ENCODE results near the gene AGAP1. TPM values are rescaled to one million over a fixed set of nuclear protein-coding genes. Genes with fewer than 3 reads are reported as not detected.

Gene AGAP1
- total RNA-seq, 4 donors from 2014 or later = 5.3 to 30.6 (median 19.2) TPM

- Histone ChIP-seq H3K4me1 (no peaks in the 10 kb centered on the region), H3K27ac (no peak overlapping the region), H3K27me3 (no peaks in the 10 kb centered on the region), H3K4me3 (no peak overlapping the region), H3K9me3 (no peaks in the 10 kb centered on the region), H3K36me3 (no peaks in the 10 kb centered on the region)
- no peak for DNase-seq
- TF ChIP-seq CTCF (IDR thresholded peaks at IDR 0.05) = no peak
- no peak for TF ChIP-seq POLR2A (IDR thresholded peaks at IDR 0.05)
- intact Hi-C loops (cut with DNase I; ENCODE audit: low total_unique reads) = no loop called here
Observed at GRCh38 chr2:235820571-235820970, 326.7 kb downstream of the AGAP1 start.

DNA sequence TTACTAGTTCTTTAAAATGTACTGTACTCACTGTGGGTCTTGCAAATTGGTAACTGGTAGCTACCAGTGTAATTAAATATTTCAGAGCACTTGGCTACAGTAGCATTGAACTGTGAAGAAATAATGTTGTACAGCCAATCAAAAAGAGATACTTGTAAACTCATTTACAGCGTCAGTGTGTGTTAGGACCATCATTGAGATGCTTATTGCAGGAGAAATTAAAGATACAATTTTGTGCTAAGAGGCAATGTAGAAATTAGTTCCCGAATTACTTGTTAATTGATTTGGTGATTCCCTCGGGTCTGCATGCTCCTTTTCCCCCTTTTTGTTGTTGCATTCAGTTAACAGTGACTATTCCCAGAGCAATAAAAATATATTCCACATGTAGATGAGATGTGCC lies 330.5 kb downstream of the AGAP1 start:
- no peak overlapping the region for H3K4me3 ChIP-seq
- no peaks in the 10 kb centered on the region for H3K27me3 ChIP-seq
- H3K36me3 ChIP-seq = no peaks in the 10 kb centered on the region
- no peak for TF ChIP-seq POLR2A (IDR thresholded peaks at IDR 0.05)
- no peak for TF ChIP-seq CTCF (IDR thresholded peaks at IDR 0.05)
- no peaks in the 10 kb centered on the region for H3K4me1 ChIP-seq
- DNase-seq = no peak
- H3K27ac ChIP-seq = no peak overlapping the region
- H3K9me3 ChIP-seq = no peaks in the 10 kb centered on the region
- intact Hi-C loops (cut with DNase I; ENCODE audit: low total_unique reads) = no loop called here

- no peaks in the 10 kb centered on the region for H3K36me3 ChIP-seq
- intact Hi-C loops (cut with DNase I; ENCODE audit: low total_unique reads) = no loop called here
- no peak for DNase-seq
Observed at GRCh38 chr2:235825946-235826345, 332.1 kb downstream of the AGAP1 start.

DNA sequence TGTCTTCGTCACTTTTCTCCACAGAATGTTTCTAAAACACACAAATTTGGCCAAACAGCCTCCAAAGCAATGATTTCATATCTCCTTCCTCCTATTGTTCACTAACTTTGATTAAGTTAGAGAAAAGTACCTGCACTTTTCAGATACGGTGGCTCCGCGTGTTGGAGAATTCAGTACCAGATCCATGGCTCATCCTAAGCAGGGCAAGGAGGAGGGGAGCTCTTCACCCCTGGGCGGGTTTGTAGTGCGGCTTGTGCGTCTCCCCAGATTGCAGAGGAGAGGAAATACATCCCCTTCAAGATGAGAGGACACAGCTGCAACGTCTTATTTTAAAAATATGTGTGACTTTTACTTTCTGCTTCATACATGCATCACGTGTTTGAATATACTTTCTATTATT lies 333.0 kb downstream of the AGAP1 start:
- Histone ChIP-seq H3K4me3 (no peak overlapping the region), H3K27me3 (no peaks in the 10 kb centered on the region), H3K9me3 (no peaks in the 10 kb centered on the region), H3K4me1 (no peaks in the 10 kb centered on the region), H3K36me3 (no peaks in the 10 kb centered on the region), H3K27ac (no peak overlapping the region)
- intact Hi-C loops (cut with DNase I; ENCODE audit: low total_unique reads) = no loop called here
- TF ChIP-seq POLR2A (IDR thresholded peaks at IDR 0.05) = no peak
- TF ChIP-seq CTCF (IDR thresholded peaks at IDR 0.05) = no peak
- no peak for DNase-seq

More at GRCh38 chr2:235825946-235826345, 332.1 kb downstream of the AGAP1 start:
- H3K27ac ChIP-seq = no peak overlapping the region
- H3K4me3 ChIP-seq = no peak overlapping the region
- H3K27me3 ChIP-seq = no peaks in the 10 kb centered on the region
- no peaks in the 10 kb centered on the region for H3K9me3 ChIP-seq
- no peak for TF ChIP-seq POLR2A (IDR thresholded peaks at IDR 0.05)
- no peak for TF ChIP-seq CTCF (IDR thresholded peaks at IDR 0.05)
- no peaks in the 10 kb centered on the region for H3K4me1 ChIP-seq

DNA sequence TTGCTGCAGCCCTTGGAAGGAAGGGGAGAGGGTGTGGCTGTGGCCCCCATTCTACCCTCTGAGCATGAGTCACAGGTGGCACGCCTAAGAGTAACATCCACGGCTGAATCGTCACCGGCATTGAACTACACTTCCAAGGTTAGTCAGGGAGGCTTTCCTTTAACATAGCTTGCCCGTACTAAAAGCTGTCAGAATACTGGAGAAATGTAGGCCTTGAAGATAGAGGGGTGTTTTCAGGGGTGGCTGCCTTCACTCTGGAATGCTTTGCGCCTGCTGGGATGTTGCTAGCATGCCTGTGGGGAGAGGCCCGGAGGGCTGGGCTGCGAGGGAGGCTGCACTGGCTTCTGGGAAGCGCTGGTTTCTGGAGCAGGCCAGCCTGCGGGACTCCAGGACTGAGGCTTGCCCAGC lies 333.7 kb downstream of the AGAP1 start:
- TF ChIP-seq CTCF (IDR thresholded peaks at IDR 0.05) (no peak), POLR2A (IDR thresholded peaks at IDR 0.05) (no peak)
- DNase-seq = no peak
- Histone ChIP-seq H3K4me3 (no peak overlapping the region), H3K27ac (no peak overlapping the region), H3K27me3 (no peaks in the 10 kb centered on the region), H3K36me3 (no peaks in the 10 kb centered on the region), H3K4me1 (no peaks in the 10 kb centered on the region), H3K9me3 (no peaks in the 10 kb centered on the region)
- intact Hi-C loops (cut with DNase I; ENCODE audit: low total_unique reads) = no loop called here

Measured in uterus (tissue), 4 donors.